Ovary (tissue), 9 donors: ENCODE data around the gene INHA. TPM values are rescaled to one million over a fixed set of nuclear protein-coding genes. Genes with fewer than 3 reads are reported as not detected.

Experiments
- DNase-seq, 5 donors: peaks; one replicate each; pipeline ENCODE4 v3.0.0-alpha.2; 2019 to 2020
- H3K27ac ChIP-seq, 2 donors: fragments of 200-600 bp; one replicate each; pipeline versions ENCODE4 v1.5.1 to v1.8.0; 2019 to 2022
- H3K27me3 ChIP-seq: fragments of 200-600 bp; one replicate; pipeline ENCODE4 v1.8.0; 2022
- H3K36me3 ChIP-seq: fragments of 200-600 bp; sonication (generic); one replicate; pipeline ENCODE4 v1.5.1; 2019
- H3K4me1 ChIP-seq: one replicate; pipeline ENCODE4 v1.8.1; 2013; ENCODE audit warnings: mild to moderate bottlenecking, moderate library complexity; ENCODE audit not compliant: insufficient read depth
- H3K4me3 ChIP-seq: fragments of 200-600 bp; sonication (generic); one replicate; pipeline ENCODE4 v1.5.1; 2017
- H3K9me3 ChIP-seq, 2 donors: fragments of 200-600 bp in 1 of 2; sonication (generic) in 1 of 2; one replicate each; pipeline versions ENCODE4 v1.5.1 to v1.8.1; 2013 to 2019; ENCODE audit warnings: mild to moderate bottlenecking in 1 of 2, moderate library complexity in 1 of 2
- EP300 ChIP-seq: sonication (generic); formaldehyde crosslinking; IDR thresholded peaks from one replicate; pipeline ENCODE4 v1.6.1; 2017; ENCODE audit warnings: antibody characterized with exemption
- POLR2A ChIP-seq: fragments of 450-650 bp; IDR thresholded peaks from one replicate; pipeline ENCODE4 v1.6.1; 2017; ENCODE audit warnings: antibody characterized with exemption, mild to moderate bottlenecking, moderate library complexity
- WGBS, 3 donors: extraction: QIAGEN DNeasy Blood & Tissue Kit in 1 of 3; methylation state at CpG; one replicate each; pipeline versions ENCODE4 v1.1.5 to v1.1.7; 2013 to 2017; 5-methylcytosine and 5-hydroxymethylcytosine counted together
- intact Hi-C, 4 donors: fragments of 100-400 bp; cut with DNase I; formaldehyde crosslinking; loops; one replicate each; pipeline versions ENCODE4 v1.11.0 to v1.15.1; 2022 to 2023
- polyA plus RNA-seq, 2 donors: library from polyadenylated mRNA; stranded (reverse); fragments of 200-250 nt in 1 of 2; fragments of 350-450 nt in 1 of 2; fragmentation: Illumina TruSeq in 1 of 2; extraction: RNeasy Lipid Tissue Mini Kit (QIAGEN cat#74804) in 1 of 2; gene quantifications; one replicate each; pipeline ENCODE4 v1.2.3, GENCODE V29; 2013 to 2014
- total RNA-seq, 7 donors: library from RNA; depleted of rRNA in 2 of 7; stranded (reverse); fragments of >200 nt in 2 of 7; fragmentation: NEBNext Ultra II Directional in 3 of 7; extraction: Animal tissue kit (Norgen Biotek cat#: 25700) in 3 of 7; gene quantifications; one replicate each; pipeline versions ENCODE4 v1.1.0 to v1.2.4, GENCODE V29; 2016 to 2023
- TF ChIP-seq, protein P1 (sequence below), 3 donors: fragments of 450-650 bp in 2 of 3; fragments of 200-600 bp in 1 of 3; IDR thresholded peaks; one replicate each; pipeline versions ENCODE4 v1.5.1 to v1.8.0; 2016 to 2022; ENCODE audit warnings: antibody characterized with exemption in 3 of 3, mild to moderate bottlenecking in 1 of 3
- donor health status: DM: no; HTN: no; CAD: no; lungs with moderate emphysema.
- donor health status: DM: no; HTN: no; CAD: no.
- donor health status: Bipolar disorder and iron deficiency.
- donor health status: DM: yes; HTN: yes; CAD: no.
- donor health status: DM: no; HTN: no; CAD: no.
- donor health status: DM: yes; HTN: yes; CAD: no.

INHA gene
- total and polyA plus RNA-seq, 9 donors: 38.4 to 165 (median 79.4) TPM

DNA sequence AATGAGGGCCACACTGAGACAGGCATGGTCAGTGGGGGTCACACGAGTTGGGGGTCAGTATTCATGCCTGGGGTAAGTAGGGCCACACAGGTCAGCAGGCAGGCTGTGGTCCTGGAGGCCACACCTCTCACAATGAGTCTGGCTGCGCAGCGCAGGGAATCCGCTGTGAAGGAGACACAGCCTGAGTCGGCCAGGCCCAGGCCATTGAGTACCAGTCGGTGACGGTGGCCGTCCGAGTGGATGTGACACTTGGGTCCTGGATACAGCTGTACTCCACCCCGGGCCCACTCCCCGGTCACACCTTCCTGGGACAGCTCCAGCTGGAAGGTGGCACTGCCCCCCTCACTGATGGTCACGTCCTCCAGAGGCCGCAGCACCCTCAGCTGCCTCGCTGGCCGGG is 17.8 kb upstream of the INHA start:
- intact Hi-C loops: loop anchor here in 2 of 4 donors (5.0 kb wide), 2 partner anchors 53 to 78 kb away; no protein-coding TSS in a partner anchor
- H3K27ac ChIP-seq: peak overlapping the region in 1 of 2 donors; percentile 92
- peaks cover 6% of the 10 kb centered on the region for H3K4me1 ChIP-seq
- no peak overlapping the region for H3K4me3 ChIP-seq
- 90 to 95% (median 92%) methylated on average over 15 of the region's 15 CpGs for WGBS, 3 donors
- no peaks in the 10 kb centered on the region for H3K36me3 ChIP-seq
- no peaks in the 10 kb centered on the region for H3K9me3 ChIP-seq
- no peaks in the 10 kb centered on the region for H3K27me3 ChIP-seq
- peak in 2 of 5 donors; percentile 62 to 69 for DNase-seq
- TF ChIP-seq, protein P1, sequence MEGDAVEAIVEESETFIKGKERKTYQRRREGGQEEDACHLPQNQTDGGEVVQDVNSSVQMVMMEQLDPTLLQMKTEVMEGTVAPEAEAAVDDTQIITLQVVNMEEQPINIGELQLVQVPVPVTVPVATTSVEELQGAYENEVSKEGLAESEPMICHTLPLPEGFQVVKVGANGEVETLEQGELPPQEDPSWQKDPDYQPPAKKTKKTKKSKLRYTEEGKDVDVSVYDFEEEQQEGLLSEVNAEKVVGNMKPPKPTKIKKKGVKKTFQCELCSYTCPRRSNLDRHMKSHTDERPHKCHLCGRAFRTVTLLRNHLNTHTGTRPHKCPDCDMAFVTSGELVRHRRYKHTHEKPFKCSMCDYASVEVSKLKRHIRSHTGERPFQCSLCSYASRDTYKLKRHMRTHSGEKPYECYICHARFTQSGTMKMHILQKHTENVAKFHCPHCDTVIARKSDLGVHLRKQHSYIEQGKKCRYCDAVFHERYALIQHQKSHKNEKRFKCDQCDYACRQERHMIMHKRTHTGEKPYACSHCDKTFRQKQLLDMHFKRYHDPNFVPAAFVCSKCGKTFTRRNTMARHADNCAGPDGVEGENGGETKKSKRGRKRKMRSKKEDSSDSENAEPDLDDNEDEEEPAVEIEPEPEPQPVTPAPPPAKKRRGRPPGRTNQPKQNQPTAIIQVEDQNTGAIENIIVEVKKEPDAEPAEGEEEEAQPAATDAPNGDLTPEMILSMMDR (IDR thresholded peaks at IDR 0.05): no peak
- TF ChIP-seq POLR2A (no peak), EP300 (no peak)

DNA sequence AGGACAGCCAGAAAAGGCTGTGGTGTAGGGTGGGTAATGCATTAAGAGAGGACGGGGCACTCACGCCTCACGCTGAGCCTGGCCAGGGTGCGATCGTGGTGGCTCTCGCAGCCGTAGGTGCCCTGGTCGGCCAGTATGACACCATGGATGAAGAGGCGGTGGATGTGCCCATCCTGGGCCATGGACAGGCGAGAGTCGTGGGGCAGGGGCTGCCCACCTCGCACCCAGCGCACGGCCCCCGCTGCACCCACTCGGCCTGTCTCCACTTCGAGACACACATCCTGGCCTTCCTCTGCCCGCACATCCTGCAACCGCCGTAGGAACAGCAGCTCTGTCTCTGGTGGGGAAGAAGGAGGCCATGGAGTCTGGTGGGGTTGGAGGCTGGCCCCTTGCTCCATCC is 16.2 kb upstream of the INHA start:
- no peak for DNase-seq
- no peak overlapping the region for H3K4me3 ChIP-seq
- H3K36me3 ChIP-seq: no peaks in the 10 kb centered on the region
- intact Hi-C loops: loop anchor here in 2 of 4 donors (5.0 kb wide), 2 partner anchors 81 to 86 kb away; no protein-coding TSS in a partner anchor
- no peaks in the 10 kb centered on the region for H3K27me3 ChIP-seq
- no peaks in the 10 kb centered on the region for H3K9me3 ChIP-seq
- H3K4me1 ChIP-seq: peaks cover 7% of the 10 kb centered on the region
- no peak for TF ChIP-seq EP300
- TF ChIP-seq POLR2A: no peak
- TF ChIP-seq, protein P1 (IDR thresholded peaks at IDR 0.05): no peak
- WGBS, 3 donors: 87 to 94% (median 92%) methylated on average over 20 of the region's 20 CpGs
- H3K27ac ChIP-seq: no peak overlapping the region

DNA sequence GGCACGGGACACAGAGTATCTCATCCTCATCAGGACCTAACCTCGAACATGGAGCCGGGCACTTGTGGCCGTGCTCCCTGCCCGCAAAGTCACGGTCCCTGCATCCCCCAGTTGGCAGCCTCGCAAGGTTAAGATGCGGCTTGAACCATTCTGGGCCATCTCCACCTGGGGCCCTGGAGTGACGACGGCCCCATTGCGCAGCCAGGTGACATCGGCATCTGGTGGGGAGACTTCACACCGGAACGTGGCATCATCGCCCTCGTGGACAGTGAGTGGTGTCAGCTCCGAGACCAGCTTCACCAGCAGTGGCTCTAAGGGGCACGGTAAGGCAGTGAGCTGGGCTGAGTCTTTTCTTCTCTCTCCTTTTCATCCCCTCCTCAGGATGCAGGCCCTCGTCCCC is 15.7 kb upstream of the INHA start:
- no peak overlapping the region for H3K27ac ChIP-seq
- 88 to 91% (median 90%) methylated on average over 19 of the region's 19 CpGs for WGBS, 3 donors
- H3K27me3 ChIP-seq: no peaks in the 10 kb centered on the region
- no peaks in the 10 kb centered on the region for H3K9me3 ChIP-seq
- TF ChIP-seq EP300 (no peak), POLR2A (no peak)
- TF ChIP-seq, protein P1 (IDR thresholded peaks at IDR 0.05): no peak
- intact Hi-C loops: loop anchor here in 2 of 4 donors (5.0 kb wide), 2 partner anchors 81 to 86 kb away; no protein-coding TSS in a partner anchor
- peaks cover 6% of the 10 kb centered on the region for H3K4me1 ChIP-seq
- no peaks in the 10 kb centered on the region for H3K36me3 ChIP-seq
- DNase-seq: no peak
- H3K4me3 ChIP-seq: no peak overlapping the region

DNA sequence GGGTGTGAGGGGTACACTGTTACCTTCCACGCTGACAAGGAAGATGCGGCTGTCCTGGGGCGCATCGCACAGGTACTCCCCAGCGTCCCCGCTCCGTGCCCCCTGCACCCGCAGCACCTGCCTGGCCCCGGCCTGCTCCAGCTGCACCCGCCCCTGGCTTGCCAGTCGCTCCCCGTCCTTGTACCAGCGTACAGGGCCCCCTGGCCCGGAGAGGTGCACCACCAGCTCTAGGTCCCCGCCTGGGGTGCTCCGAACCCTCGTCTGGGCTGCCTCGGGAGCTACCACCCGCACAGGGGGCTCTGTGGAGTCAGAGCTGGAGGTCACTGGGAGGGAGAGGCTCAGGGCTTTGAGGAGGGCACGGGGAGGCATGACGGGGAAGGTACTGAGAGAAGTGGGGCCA is 14.8 kb upstream of the INHA start:
- DNase-seq: peak in 1 of 5 donors; percentile 49
- 89 to 91% (median 90%) methylated on average over 21 of the region's 21 CpGs for WGBS, 3 donors
- H3K36me3 ChIP-seq: no peaks in the 10 kb centered on the region

More for the DNA sequence above, 14.8 kb upstream of the INHA start:
- H3K27me3 ChIP-seq: no peaks in the 10 kb centered on the region
- no peak for TF ChIP-seq POLR2A
- TF ChIP-seq, protein P1 (IDR thresholded peaks at IDR 0.05): no peak
- no peak for TF ChIP-seq EP300
- no peak overlapping the region for H3K4me3 ChIP-seq
- intact Hi-C loops: loop anchor here in 2 of 4 donors (5.0 kb wide), 2 partner anchors 80 to 85 kb away; no protein-coding TSS in a partner anchor
- no peaks in the 10 kb centered on the region for H3K9me3 ChIP-seq
- peaks cover 6% of the 10 kb centered on the region for H3K4me1 ChIP-seq
- no peak overlapping the region for H3K27ac ChIP-seq
